K562 (cell line): Measurements from ENCODE around the gene MPZL1.

ENCODE experiments used
- CTCF ChIP-seq, 3 experiments: IDR thresholded peaks in 2 of 3; conservative IDR thresholded peaks in 1 of 3; 2 replicates each; pipeline ENCODE4 v1.5.1; 2011 to 2012; ENCODE audit warnings: low read length in 3 of 3, mild to moderate bottlenecking in 3 of 3, control low read depth in 2 of 3, improper control_type of control experiment in 1 of 3, inconsistent platforms in 1 of 3, low read depth in 1 of 3, mixed read lengths in 1 of 3, moderate library complexity in 1 of 3; ENCODE audit not compliant: insufficient read depth in 2 of 3
- FOSL1 ChIP-seq: fragments of 200-800 bp; sonication (Bioruptor generic); conservative IDR thresholded peaks from 2 replicates; pipeline ENCODE4 v1.6.1; 2016; ENCODE audit warnings: missing genetic modification characterization, missing compliant biosample characterization
- NFE2L1 ChIP-seq: fragments of 450-650 bp; IDR thresholded peaks from 2 replicates; pipeline ENCODE4 v1.6.1; 2016; ENCODE audit warnings: missing genetic modification characterization, low read depth, mild to moderate bottlenecking, missing compliant biosample characterization, moderate library complexity, borderline replicate concordance
- RFX5 ChIP-seq: IDR thresholded peaks from 2 replicates; pipeline ENCODE4 v1.6.1; 2011; ENCODE audit warnings: low read depth, mild to moderate bottlenecking, improper control_type of control experiment, low read length
- ZZZ3 ChIP-seq: fragments of 450-650 bp; IDR thresholded peaks from 2 replicates; pipeline ENCODE4 v1.6.1; 2016; ENCODE audit warnings: antibody characterized with exemption, mild to moderate bottlenecking, moderate library complexity

DNA sequence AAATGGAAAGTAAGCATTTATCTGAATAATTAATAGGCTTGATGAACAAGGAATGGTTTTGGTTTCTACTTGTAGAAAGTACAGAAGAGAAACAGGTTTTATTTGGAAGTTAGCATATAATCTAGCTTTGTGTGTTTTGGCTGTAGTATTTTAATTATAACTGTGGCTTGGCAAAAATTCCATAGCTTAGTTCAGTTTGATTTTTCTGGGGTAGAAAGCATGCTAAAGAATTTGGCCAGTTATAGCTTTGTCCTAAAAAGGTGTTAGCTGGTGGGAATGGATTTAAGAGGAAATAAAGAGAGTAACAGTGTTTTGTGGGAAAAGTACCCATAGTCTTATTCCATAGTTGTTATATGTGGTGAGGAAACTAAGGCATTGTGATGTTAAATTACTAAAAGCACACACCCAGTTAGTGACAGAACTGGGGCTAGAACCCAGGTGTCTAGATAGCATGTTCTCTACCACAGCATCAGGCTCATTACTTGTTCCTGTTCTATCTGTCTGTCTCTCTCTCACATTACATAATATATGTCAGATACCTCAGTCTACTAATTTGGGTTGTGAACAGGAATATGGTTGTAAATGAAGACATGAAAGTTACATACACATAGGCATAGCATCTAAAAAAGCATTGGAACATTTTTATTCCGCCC, 55.0 kb downstream of the MPZL1 start:
- TF ChIP-seq FOSL1 (tag) (no peak), NFE2L1 (tag) (no peak), CTCF (IDR thresholded peaks at IDR 0.05 in 2 of 3, conservative IDR thresholded peaks at IDR 0.05 in 1 of 3; ENCODE audit: insufficient read depth in 2 of 3, low read depth in 1 of 3, low read length in 3 of 3) (no peak), RFX5 (no peak), ZZZ3 (no peak)
